Endodermal cell (in vitro differentiated cells): ENCODE data around the gene FAT2. TPM values are rescaled to one million over a fixed set of nuclear protein-coding genes. Genes with fewer than 3 reads are reported as not detected.

Experiments
- DNase-seq: peaks from one replicate; pipeline ENCODE4 v3.0.0-alpha.2; 2017
- H3K27ac ChIP-seq: 2 replicates; pipeline ENCODE4 v1.5.1; 2013; ENCODE audit warnings: mild to moderate bottlenecking, low read depth, low read length, moderate library complexity
- H3K27me3 ChIP-seq: 2 replicates; pipeline ENCODE4 v1.6.1; 2013; ENCODE audit warnings: mild to moderate bottlenecking, low read length, moderate library complexity; ENCODE audit not compliant: insufficient read depth, control insufficient read depth, poor library complexity, severe bottlenecking
- H3K36me3 ChIP-seq: 2 replicates; pipeline ENCODE4 v1.7.0; 2013; ENCODE audit warnings: mild to moderate bottlenecking, low read length, moderate library complexity; ENCODE audit not compliant: control insufficient read depth, insufficient read depth
- H3K4me1 ChIP-seq: one replicate; pipeline ENCODE4 v1.7.0; 2013; ENCODE audit warnings: low read length; ENCODE audit not compliant: control insufficient read depth, insufficient read depth
- H3K4me3 ChIP-seq: 2 replicates; pipeline ENCODE4 v1.5.1; 2013; ENCODE audit warnings: mild to moderate bottlenecking, low read length, moderate library complexity
- H3K9ac ChIP-seq: 2 replicates; pipeline ENCODE4 v1.6.1; 2013; ENCODE audit warnings: mild to moderate bottlenecking, low read length, moderate library complexity; ENCODE audit not compliant: poor library complexity, severe bottlenecking; ENCODE audit errors: extremely low read depth
- H3K9me3 ChIP-seq: 2 replicates; pipeline ENCODE4 v1.6.1; 2013; ENCODE audit warnings: mild to moderate bottlenecking, low read length, moderate library complexity; ENCODE audit not compliant: control insufficient read depth
- H3K27ac Mint-ChIP-seq: 2 replicates; pipeline ENCODE4 v1.8.0; 2020; ENCODE audit warnings: mixed read lengths
- H3K27me3 Mint-ChIP-seq: 2 replicates; pipeline ENCODE4 v1.8.0; 2021; ENCODE audit warnings: mild to moderate bottlenecking, mixed read lengths; ENCODE audit not compliant: insufficient read depth
- H3K36me3 Mint-ChIP-seq: 2 replicates; pipeline ENCODE4 v1.8.0; 2020; ENCODE audit warnings: low read depth, mixed read lengths
- H3K4me1 Mint-ChIP-seq: 2 replicates; pipeline ENCODE4 v1.8.0; 2020; ENCODE audit warnings: mixed read lengths
- H3K4me3 Mint-ChIP-seq: 2 replicates; pipeline ENCODE4 v1.8.0; 2020; ENCODE audit warnings: mild to moderate bottlenecking, moderate library complexity, mixed read lengths
- H3K9me3 Mint-ChIP-seq: 2 replicates; pipeline ENCODE4 v1.8.0; 2020; ENCODE audit warnings: mild to moderate bottlenecking, mixed read lengths
- CTCF ChIP-seq: fragments of 200-600 bp; sonication (generic); conservative IDR thresholded peaks from 2 replicates; pipeline ENCODE4 v1.5.0; 2021; ENCODE audit warnings: antibody characterized with exemption, mild to moderate bottlenecking
- WGBS, 2 experiments: methylation state at CpG; one replicate each; pipeline versions ENCODE4 v1.1.5 to v1.1.7; 2013; ENCODE audit warnings: missing lambda C conversion rate in 2 of 2, mixed read lengths in 1 of 2; ENCODE audit not compliant: insufficient coverage in 1 of 2, insufficient read length in 1 of 2; 5-methylcytosine and 5-hydroxymethylcytosine counted together
- total RNA-seq, 2 donors: library from RNA; stranded (reverse); fragmentation: NEBNext Ultra II Directional in 1 of 2; extraction: Animal tissue kit (Norgen Biotek cat#: 25700) in 1 of 2; gene quantifications; 2 replicates in 1 of 2; 3 replicates in 1 of 2; pipeline ENCODE4 v1.2.1, GENCODE V29; 2021

Gene FAT2
- total RNA-seq, 2 donors from 2014 or later: 0.18 TPM; not detected in 1

DNA sequence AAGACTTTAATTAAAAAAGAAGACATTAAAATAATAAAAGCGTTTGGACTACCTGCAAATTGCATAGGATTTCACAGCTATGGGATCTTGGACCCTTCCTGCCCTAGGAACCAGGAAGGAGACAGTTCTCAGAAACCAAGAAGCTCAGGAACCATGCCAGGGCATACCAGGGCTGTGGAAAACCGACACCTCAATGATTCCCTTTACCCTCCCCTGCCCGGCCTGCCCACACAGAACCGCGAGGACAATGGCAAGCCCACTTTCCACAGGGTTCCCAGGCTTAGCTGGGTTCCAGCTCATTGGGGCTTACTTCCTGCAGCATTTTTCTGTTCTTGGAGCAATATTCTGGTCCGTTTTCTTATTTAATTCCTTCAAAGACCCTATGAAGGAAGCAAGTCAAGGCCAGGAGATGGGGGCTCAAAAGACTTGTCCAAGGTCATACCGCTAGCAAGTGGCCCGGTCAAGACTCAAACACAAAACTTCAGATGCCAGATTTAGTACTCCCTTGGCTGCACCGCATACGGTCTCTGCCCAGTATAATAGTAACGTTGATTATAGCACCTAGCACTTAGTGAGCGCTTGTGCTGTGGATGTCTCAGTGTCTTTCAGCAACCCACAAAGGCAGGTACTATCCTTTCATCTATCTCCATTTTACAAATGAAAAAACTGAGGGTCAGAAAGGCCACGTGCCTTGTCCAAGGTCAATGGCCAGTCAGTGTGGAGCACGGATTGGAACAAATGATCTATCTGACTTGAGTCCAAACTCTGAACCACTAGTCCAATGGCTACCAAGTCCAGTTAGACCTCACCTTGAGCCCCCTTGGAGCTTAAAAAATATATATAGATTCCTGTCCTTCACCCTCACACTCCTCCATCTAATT, 6.8 kb downstream of the FAT2 start:
- H3K36me3 Mint-ChIP-seq: no peaks in the 10 kb centered on the region
- Histone ChIP-seq H3K9ac (no peak overlapping the region), H3K4me3 (no peak overlapping the region), H3K27ac (no peak overlapping the region), H3K9me3 (no peaks in the 10 kb centered on the region), H3K27me3 (no peaks in the 10 kb centered on the region), H3K36me3 (no peaks in the 10 kb centered on the region), H3K4me1 (no peaks in the 10 kb centered on the region)
- no peak for DNase-seq
- WGBS, 2 experiments: 90 to 97% methylated on average over 12 to 14 of the region's 14 CpGs
- TF ChIP-seq CTCF: no peak
- no peaks in the 10 kb centered on the region for H3K9me3 Mint-ChIP-seq
- peaks cover 2% of the 10 kb centered on the region for H3K4me1 Mint-ChIP-seq
- H3K27me3 Mint-ChIP-seq: no peaks in the 10 kb centered on the region
- H3K27ac Mint-ChIP-seq: no peak overlapping the region
- H3K4me3 Mint-ChIP-seq: no peak overlapping the region

DNA sequence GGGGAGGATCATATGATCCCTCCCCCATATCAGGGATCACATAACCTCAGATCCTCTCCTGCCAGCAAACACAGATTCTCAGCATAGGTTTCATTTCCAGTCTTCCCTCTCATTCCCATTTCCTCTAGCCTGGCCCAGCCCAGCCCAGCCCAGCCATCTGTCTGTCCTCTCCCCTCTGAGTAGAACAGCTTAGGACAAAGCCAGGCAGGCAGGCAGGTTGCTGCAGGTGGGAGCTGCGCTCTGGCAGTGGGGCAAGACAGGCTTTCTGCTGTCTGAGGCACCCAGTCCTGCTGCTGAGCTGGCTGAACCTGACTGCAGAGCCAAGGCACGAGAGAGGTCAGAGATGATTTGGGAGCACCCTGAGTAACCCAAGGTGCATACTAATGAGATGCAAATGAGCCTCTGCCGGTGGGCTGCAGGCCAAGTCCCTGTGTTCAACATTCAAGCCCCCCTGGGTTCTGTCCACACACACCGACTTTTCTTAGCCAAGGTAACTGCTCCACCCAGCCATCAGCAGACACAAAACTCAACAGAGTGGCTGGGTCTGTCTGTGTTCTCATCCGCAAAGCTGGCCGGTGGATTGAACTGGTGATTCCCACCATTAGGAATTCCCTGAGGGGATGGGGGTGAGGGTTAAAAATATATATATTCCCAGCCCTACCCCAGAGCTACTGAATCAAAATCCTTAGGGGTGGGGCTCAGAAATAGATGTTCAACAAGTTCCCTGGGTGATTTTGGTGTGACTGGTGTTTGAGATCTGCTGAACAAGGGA, 9.1 kb downstream of the FAT2 start:
- no peaks in the 10 kb centered on the region for H3K9me3 ChIP-seq
- Mint-ChIP-seq H3K27me3 (no peaks in the 10 kb centered on the region), H3K9me3 (no peaks in the 10 kb centered on the region), H3K4me3 (no peak overlapping the region), H3K27ac (no peak overlapping the region), H3K4me1 (peaks cover 2% of the 10 kb centered on the region), H3K36me3 (no peaks in the 10 kb centered on the region)
- H3K27ac ChIP-seq: no peak overlapping the region
- no peak overlapping the region for H3K9ac ChIP-seq
- TF ChIP-seq CTCF: no peak
- 56 to 75% methylated on average over 3 to 6 of the region's 6 CpGs for WGBS, 2 experiments
- no peaks in the 10 kb centered on the region for H3K36me3 ChIP-seq
- no peak for DNase-seq
- no peaks in the 10 kb centered on the region for H3K27me3 ChIP-seq
- no peaks in the 10 kb centered on the region for H3K4me1 ChIP-seq
- no peak overlapping the region for H3K4me3 ChIP-seq

DNA sequence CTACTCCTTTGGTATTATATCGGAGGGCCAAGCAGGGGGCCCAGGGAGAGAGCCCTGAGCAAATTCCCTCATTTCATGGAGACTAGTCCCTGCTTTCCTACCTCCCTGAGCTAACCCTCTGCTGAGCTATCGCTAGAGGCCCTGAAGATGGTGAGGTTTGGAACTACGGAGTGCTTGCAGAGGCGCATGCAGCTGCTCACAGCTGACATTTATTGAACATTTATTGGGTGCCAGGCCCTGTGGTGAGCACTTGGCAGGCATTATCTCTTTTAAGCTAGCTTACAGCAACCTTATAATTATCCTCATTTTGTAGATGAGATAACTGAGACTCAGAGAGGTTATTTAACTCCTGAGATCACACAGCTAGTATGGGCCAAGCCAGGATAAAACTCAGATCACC, 9.8 kb downstream of the FAT2 start:
- Histone ChIP-seq H3K9me3 (no peaks in the 10 kb centered on the region), H3K4me1 (no peaks in the 10 kb centered on the region), H3K27me3 (no peaks in the 10 kb centered on the region), H3K9ac (no peak overlapping the region), H3K36me3 (no peaks in the 10 kb centered on the region), H3K27ac (no peak overlapping the region), H3K4me3 (no peak overlapping the region)
- H3K27me3 Mint-ChIP-seq: no peaks in the 10 kb centered on the region
- peaks cover 2% of the 10 kb centered on the region for H3K4me1 Mint-ChIP-seq
- WGBS, 2 experiments: 90 to 94% methylated on average over 3 to 4 of the region's 4 CpGs
- H3K36me3 Mint-ChIP-seq: no peaks in the 10 kb centered on the region
- no peak overlapping the region for H3K27ac Mint-ChIP-seq
- H3K4me3 Mint-ChIP-seq: no peak overlapping the region
- no peak for TF ChIP-seq CTCF
- no peak for DNase-seq
- no peaks in the 10 kb centered on the region for H3K9me3 Mint-ChIP-seq
